HCT116 (cell line): ENCODE measurements around the gene DDX24. TPM values are rescaled to one million over a fixed set of nuclear protein-coding genes. Genes with fewer than 3 reads are reported as not detected.

Experiments used
- ATAC-seq: fragments of 200-7000 bp; cut with Tn5 transposase; 2 replicates; pipeline ENCODE4 v1.9.1; 2020; ENCODE audit warnings: mild to moderate bottlenecking, moderate library complexity
- BruUV-seq: library from RNA; stranded (reverse); fragments of 400-500 nt; replicated peaks from 2 replicates; lab custom pipeline; 2021; lab: Mats Ljungman, UMichigan
- CTCF ChIA-PET: fragments of 300-600 bp; sonication (Branson Sonifier 250); formaldehyde crosslinking; loops from one replicate; lab custom pipeline; 2021; ENCODE audit warnings: antibody characterized with exemption; lab: Charles Lee
- POLR2A ChIA-PET: fragments of 300-600, 350-600 bp; sonication (Branson Sonifier 250); formaldehyde crosslinking; loops from one replicate; lab custom pipeline; 2021; ENCODE audit warnings: antibody characterized with exemption; lab: Charles Lee
- RAD21 ChIA-PET, 2 experiments: fragments of 300-600 bp; sonication (Branson Sonifier 250); formaldehyde crosslinking; loops; one replicate each; lab custom pipeline; 2023; ENCODE audit warnings: low total read pairs in 2 of 2; ENCODE audit not compliant: uncharacterized antibody in 2 of 2, unreplicated experiment in 2 of 2, low non-redundant PET in 1 of 2; lab: Charles Lee
- DNase-seq: peaks from one replicate; pipeline ENCODE4 v3.0.0-alpha.2; 2010; ENCODE audit warnings: low read depth, low spot score
- H2AFZ ChIP-seq: fragments of 200-600 bp; shearing (Covaris generic), sonication (generic); 2 replicates; pipeline ENCODE4 v1.6.1; 2017; ENCODE audit warnings: low read depth, mixed run types, mixed read lengths, antibody characterized with exemption, low read length; ENCODE audit not compliant: poor library complexity, severe bottlenecking
- H3K27ac ChIP-seq: 2 replicates; pipeline ENCODE4 v1.5.1; 2012; ENCODE audit warnings: low read depth, low read length
- H3K27me3 ChIP-seq: fragments of 200-600 bp; sonication (generic); 2 replicates; pipeline ENCODE4 v1.6.1; 2016; ENCODE audit warnings: mixed run types, low read length, mixed read lengths; ENCODE audit not compliant: insufficient read depth
- H3K36me3 ChIP-seq, 2 experiments: fragments of 200-500 bp in 1 of 2; fragments of 200-600 bp in 1 of 2; sonication (Bioruptor generic) in 1 of 2; sonication (generic) in 1 of 2; 2 replicates each; pipeline versions ENCODE4 v1.5.1 to v1.6.1; 2014 to 2016; ENCODE audit warnings: low read length in 2 of 2, inconsistent platforms in 1 of 2, mixed read lengths in 1 of 2, mixed run types in 1 of 2; ENCODE audit not compliant: insufficient read depth in 2 of 2, control insufficient read depth in 1 of 2
- H3K4me1 ChIP-seq, 2 experiments: fragments of 200-600 bp in 1 of 2; sonication (generic) in 1 of 2; 2 replicates each; pipeline versions ENCODE4 v1.5.1 to v1.6.1; 2012 to 2017; ENCODE audit warnings: low read length in 2 of 2, inconsistent platforms in 1 of 2, mild to moderate bottlenecking in 1 of 2, mixed read lengths in 1 of 2, mixed run types in 1 of 2, moderate library complexity in 1 of 2; ENCODE audit not compliant: insufficient read depth in 2 of 2, control insufficient read depth in 1 of 2
- H3K4me2 ChIP-seq: fragments of 200-600 bp; sonication (generic); 2 replicates; pipeline ENCODE4 v1.6.1; 2017; ENCODE audit warnings: mixed run types, low read length, mixed read lengths
- H3K4me3 ChIP-seq, 2 experiments: fragments of 200-600 bp in 1 of 2; sonication (generic) in 1 of 2; replicated peaks in 1 of 2; 2 replicates each; pipeline ENCODE4 v1.5.1; 2011 to 2016; ENCODE audit warnings: low read length in 2 of 2, control low read depth in 1 of 2, low read depth in 1 of 2, mild to moderate bottlenecking in 1 of 2, mixed read lengths in 1 of 2, mixed run types in 1 of 2
- H3K79me2 ChIP-seq: fragments of 200-600 bp; sonication (generic); 2 replicates; pipeline ENCODE4 v1.6.1; 2017; ENCODE audit warnings: mild to moderate bottlenecking, mixed run types, low read length, moderate library complexity, mixed read lengths; ENCODE audit not compliant: insufficient read depth
- H3K9ac ChIP-seq: fragments of 200-600 bp; sonication (generic); 2 replicates; pipeline ENCODE4 v1.6.1; 2016; ENCODE audit warnings: low read length, mixed read lengths
- H3K9me2 ChIP-seq: fragments of 200-600 bp; sonication (generic), shearing (Covaris generic); 2 replicates; pipeline ENCODE4 v1.6.1; 2017; ENCODE audit warnings: mixed run types, mild to moderate bottlenecking, moderate library complexity; ENCODE audit not compliant: insufficient read depth
- H3K9me3 ChIP-seq, 2 experiments: fragments of 200-500 bp in 1 of 2; fragments of 200-600 bp in 1 of 2; sonication (Bioruptor generic) in 1 of 2; sonication (generic) in 1 of 2; 2 replicates each; pipeline ENCODE4 v1.6.1; 2014 to 2017; ENCODE audit warnings: low read length in 2 of 2, mixed read lengths in 2 of 2, inconsistent platforms in 1 of 2, low read depth in 1 of 2, mild to moderate bottlenecking in 1 of 2, mixed run types in 1 of 2, moderate library complexity in 1 of 2; ENCODE audit not compliant: control insufficient read depth in 1 of 2, insufficient read depth in 1 of 2
- H4K20me1 ChIP-seq: fragments of 200-600 bp; sonication (generic), shearing (Covaris generic); 2 replicates; pipeline ENCODE4 v1.6.1; 2017; ENCODE audit warnings: mixed run types, mild to moderate bottlenecking, moderate library complexity; ENCODE audit not compliant: insufficient read depth
- ELF1 ChIP-seq: IDR thresholded peaks from 2 replicates; pipeline ENCODE4 v1.6.1; 2012; ENCODE audit warnings: low read depth, borderline replicate concordance
- POLR2A ChIP-seq: IDR thresholded peaks from 2 replicates; pipeline ENCODE4 v1.7.0; 2011; ENCODE audit warnings: borderline replicate concordance; ENCODE audit not compliant: insufficient read depth, insufficient read length; ENCODE audit errors: extremely low read depth
- POLR2AphosphoS5 ChIP-seq: IDR thresholded peaks from 2 replicates; pipeline ENCODE4 v1.6.1; 2011; ENCODE audit warnings: mild to moderate bottlenecking, low read depth, low read length, moderate library complexity
- RAD21 ChIP-seq: IDR thresholded peaks from 2 replicates; pipeline ENCODE4 v1.6.1; 2012; ENCODE audit warnings: low read depth, mild to moderate bottlenecking
- ZBTB33 ChIP-seq: IDR thresholded peaks from 2 replicates; pipeline ENCODE4 v1.6.1; 2011; ENCODE audit warnings: mild to moderate bottlenecking, low read length, moderate library complexity; ENCODE audit not compliant: insufficient replicate concordance; ENCODE audit errors: extremely low read depth
- ZFX ChIP-seq: fragments of 450-650 bp; IDR thresholded peaks from 2 replicates; pipeline ENCODE4 v1.6.1; 2017
- intact Hi-C: fragments of 100-400 bp; cut with micrococcal nuclease; formaldehyde crosslinking; loops from 2 replicates; pipeline ENCODE4 v1.10.0; 2022
- total RNA-seq: library from RNA; stranded (reverse); gene quantifications from one replicate; pipeline ENCODE4 v1.2.1, GENCODE V29; 2021; ENCODE audit not compliant: unreplicated experiment

Gene DDX24
- total RNA-seq, 1 experiment from 2014 or later, result 169 TPM

GRCh38 chr14:94056579-94057308 is 24.3 kb downstream of the DDX24 start:
- CTCF ChIA-PET, result interaction anchor here (1.0 to 2.7 kb wide), 2 partner anchors 20 to 75 kb away, joined by 3 to 5 read pairs; no protein-coding TSS in a partner anchor
- RAD21 ChIA-PET, result no interaction called here
- POLR2A ChIA-PET, result no interaction called here

More at GRCh38 chr14:94056579-94057308, 24.3 kb downstream of the DDX24 start:
- H3K4me3 ChIP-seq, result no peak overlapping the region
- no peak overlapping the region for H3K27ac ChIP-seq
- no TSS peak for BruUV-seq
- H3K27me3 ChIP-seq, result no peaks in the 10 kb centered on the region
- H3K9me3 ChIP-seq, result no peaks in the 10 kb centered on the region
- H3K9ac ChIP-seq, result no peak overlapping the region
- no peak overlapping the region for H2AFZ ChIP-seq
- H3K79me2 ChIP-seq, result peaks cover 34% of the 10 kb centered on the region; the same call in 1 of the 2 replicates
- H3K9me2 ChIP-seq, result no peaks in the 10 kb centered on the region
- H4K20me1 ChIP-seq, result no peaks in the 10 kb centered on the region
- no peaks in the 10 kb centered on the region for H3K4me1 ChIP-seq
- TF ChIP-seq POLR2AphosphoS5 (no peak), ZFX (no peak), ZBTB33 (no peak), POLR2A (no peak), ELF1 (no peak), RAD21 (no peak)
- DNase-seq (no peak), ATAC-seq (no peak)
- no peak overlapping the region for H3K4me2 ChIP-seq
- intact Hi-C loops, result no loop called here
- peaks cover 59 to 74% of the 10 kb centered on the region in 2 experiments for H3K36me3 ChIP-seq
